GM21619 (cell line): ENCODE results near the gene SELE.

Experiments
- ATAC-seq: cut with Tn5 transposase; IDR thresholded peaks from one replicate; pipeline ENCODE4 v1.9.1; 2021; ENCODE audit not compliant: unreplicated experiment

SELE gene, protein sequence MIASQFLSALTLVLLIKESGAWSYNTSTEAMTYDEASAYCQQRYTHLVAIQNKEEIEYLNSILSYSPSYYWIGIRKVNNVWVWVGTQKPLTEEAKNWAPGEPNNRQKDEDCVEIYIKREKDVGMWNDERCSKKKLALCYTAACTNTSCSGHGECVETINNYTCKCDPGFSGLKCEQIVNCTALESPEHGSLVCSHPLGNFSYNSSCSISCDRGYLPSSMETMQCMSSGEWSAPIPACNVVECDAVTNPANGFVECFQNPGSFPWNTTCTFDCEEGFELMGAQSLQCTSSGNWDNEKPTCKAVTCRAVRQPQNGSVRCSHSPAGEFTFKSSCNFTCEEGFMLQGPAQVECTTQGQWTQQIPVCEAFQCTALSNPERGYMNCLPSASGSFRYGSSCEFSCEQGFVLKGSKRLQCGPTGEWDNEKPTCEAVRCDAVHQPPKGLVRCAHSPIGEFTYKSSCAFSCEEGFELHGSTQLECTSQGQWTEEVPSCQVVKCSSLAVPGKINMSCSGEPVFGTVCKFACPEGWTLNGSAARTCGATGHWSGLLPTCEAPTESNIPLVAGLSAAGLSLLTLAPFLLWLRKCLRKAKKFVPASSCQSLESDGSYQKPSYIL

DNA sequence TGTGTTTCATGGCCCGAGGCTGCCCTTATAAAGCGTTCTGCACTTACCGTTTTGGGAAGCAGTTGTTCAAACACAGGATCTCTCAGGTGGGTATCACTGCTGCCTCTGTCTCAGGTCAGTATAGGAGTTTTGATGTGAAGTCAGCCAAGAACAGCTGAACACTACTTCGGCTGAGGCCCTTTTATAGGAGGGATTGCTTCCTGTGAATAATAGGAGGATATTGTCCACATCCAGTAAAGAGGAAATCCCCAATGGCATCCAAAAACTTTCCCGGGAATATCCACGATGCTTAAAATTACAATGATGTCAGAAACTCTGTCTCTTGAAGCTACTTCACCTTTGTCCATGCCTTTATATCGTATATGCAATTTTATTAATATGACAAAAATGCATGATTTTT, at the start of gene SELE:
Gene SELE (minus strand): TSS at position 156 of the 400 bp plus-strand sequence. CDS start 467 bp downstream, outside the sequence.
- ATAC-seq = no peak

DNA sequence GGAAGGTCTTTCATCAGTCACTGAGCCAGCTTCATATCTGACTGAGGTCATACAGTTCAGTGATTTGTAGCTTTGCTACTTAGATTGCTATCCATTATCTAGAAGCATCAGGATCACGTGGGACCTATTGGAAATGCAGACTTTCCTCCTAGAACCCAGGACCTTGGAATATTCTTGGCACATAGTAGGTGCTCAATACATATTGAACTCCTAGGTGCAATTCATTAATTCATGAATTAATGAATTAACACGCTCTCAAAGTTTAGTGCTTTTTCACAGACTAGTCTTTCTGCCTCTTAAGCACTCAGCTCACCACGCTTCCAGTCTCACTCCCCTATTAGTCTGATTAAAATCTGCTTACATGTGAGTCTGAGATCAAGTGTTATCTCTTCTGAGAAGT, 48.7 kb upstream of the SELE start:
- ATAC-seq = no peak

GRCh38 chr1:169779970-169780369, 46.1 kb upstream of the SELE start:
- ATAC-seq = no peak

- ATAC-seq = no peak
Observed at GRCh38 chr1:169779150-169779549, 45.3 kb upstream of the SELE start.

DNA sequence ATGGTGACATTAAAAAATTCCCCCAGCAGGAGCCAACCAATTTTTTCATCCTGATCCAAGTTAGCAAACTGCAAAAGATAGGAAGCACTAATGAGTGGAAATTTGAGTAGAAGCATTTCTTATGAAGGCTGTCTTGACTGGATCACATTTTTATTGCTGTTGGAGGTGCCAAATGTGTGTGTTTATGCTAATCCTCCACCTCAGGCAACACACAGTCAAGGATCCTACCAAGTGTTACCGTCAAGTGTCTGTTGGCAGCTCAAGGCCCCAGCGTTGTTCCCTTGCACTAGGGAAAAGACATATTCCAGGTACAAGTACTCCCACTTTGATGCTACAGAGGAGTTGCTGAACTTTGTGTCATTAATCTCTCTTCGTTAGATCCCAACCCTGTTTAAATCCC, 42.6 kb upstream of the SELE start:
- ATAC-seq = no peak

DNA sequence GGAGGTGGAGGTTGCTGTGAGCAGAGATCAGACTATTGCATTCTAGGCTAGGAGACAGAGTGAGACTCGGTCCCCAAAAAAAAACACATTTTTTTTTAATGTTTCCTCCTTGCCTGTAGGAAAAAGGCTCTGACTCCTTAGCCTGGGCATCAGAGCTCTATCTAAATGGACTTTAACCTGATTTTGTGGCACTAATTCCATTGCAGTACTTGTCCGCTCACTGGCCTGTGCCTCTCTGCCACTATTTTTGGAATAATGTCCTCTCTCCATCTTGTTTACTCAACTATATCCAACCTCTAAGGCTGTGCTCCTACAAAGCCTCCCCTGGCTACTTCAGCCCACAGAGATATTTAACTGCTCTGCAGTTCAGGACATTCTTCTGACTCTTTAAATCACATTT, 34.3 kb upstream of the SELE start:
- ATAC-seq = no peak

DNA sequence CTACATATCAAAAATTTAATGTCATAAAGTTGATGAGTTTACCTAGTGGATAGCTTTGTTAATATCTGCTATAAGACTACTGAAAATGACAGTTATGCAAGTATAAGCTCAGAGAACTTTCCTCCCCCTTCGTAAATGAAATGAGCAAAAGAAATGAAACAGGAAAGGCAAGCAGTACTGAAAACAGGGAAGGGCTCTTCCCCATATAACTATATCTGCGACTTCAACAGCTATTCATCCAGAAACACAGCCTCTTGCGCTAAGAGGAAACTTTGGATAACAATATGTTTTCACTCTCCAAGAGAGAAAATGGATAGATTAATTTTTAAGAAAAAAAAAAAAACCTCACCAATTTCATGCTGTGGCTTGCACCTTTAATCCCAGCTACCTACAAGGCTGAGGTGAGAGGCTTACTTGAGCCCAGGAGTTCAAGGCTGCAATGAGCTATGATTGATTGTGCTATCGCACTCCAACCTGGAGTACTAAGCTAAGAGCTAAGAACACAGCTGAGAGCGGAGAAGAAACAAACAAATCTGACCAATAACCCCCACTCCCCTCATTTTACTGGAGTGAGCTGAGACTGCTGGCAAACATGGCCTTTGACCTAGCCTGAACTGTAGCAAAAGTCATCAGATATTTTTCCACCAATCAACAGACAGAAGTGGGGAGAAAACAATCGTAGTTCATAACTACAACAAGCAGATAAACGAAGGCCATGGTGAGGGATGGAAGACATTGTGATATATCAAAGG, 31.9 kb upstream of the SELE start:
- ATAC-seq = no peak

GRCh38 chr1:169764919-169765318, 31.0 kb upstream of the SELE start:
- ATAC-seq = no peak

- no peak for ATAC-seq
Observed at GRCh38 chr1:169762699-169763098, 28.8 kb upstream of the SELE start.

DNA sequence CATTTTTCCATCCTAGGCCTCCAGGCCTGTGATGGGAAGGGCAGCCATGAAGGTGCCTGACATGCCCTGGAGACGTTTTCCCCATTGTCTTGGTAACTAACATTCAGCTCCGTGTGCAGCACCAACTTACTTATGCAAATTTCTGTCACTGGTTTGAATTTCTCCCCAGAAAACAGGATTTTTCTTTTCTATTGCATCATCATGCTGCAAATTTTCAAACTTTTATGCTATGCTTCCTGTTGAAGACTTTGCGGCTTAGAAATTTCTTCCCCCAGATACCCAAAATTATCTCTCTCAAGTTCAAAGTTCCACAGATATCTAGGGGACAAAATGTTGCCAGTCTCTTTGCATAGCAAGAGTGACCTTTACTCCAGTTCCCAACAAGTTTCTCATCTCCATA, 25.2 kb upstream of the SELE start:
- ATAC-seq = no peak

- no peak for ATAC-seq
Observed at GRCh38 chr1:169753549-169753948, 19.7 kb upstream of the SELE start.

DNA sequence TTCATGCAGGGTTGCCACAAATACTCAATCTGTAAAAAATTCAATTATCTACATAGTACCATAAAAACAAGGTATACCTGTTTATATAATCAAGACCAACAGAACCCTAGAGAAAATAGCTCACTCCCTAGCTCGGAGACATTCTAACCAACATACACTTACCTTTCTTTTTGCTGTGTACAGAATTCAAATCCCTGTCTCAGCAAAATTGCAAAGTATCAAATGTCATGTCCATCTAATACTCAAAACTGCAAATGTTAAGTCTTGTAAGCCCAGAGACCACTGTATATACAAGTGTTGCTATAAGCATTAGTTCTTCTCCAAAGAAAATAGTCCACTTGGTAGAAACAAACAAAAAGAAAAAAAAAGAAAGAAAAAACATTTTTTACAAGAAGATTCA, 16.2 kb upstream of the SELE start:
- ATAC-seq = no peak

GRCh38 chr1:169746550-169746949, 12.7 kb upstream of the SELE start:
- ATAC-seq = no peak

DNA sequence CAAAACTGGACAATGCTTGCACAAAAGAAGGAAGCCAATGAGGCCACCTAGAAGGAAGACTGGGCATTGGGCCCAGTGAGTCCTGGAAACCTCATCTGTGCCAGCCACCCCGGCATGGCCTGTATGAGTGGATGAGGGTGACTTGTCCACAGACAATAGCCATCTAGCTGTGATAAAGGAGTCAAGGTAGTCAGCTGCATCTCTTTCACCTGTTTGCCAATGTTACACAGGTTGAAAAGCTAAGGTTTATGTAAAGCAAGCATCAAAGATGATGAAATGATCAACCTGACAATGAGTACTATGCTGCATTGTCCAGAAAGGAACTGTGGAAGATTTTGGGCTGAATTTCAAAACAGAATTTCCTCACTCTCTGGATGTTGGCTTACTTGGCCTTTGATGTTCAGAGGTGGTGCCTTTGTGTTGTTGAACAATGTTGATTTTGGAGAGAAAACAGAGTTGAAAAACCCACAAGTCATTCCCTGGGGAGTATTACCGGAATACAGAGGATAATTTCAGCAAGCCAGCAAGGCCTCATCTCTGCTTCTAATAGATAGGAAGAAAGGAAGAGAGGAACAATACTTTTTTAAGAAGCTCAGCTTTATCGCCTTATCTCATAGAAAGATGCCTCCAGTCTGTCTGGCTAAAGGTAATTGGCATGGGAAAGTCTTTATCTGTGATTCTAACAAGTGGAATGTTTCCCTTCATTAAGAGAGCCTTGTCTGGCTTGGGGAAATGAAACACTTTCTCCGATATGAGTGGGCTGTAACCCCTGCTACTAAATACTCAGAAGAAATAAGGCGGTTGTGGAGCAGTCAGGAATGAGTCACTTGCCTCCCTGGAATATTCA, 11.4 kb upstream of the SELE start:
- no peak for ATAC-seq

GRCh38 chr1:169741666-169742394, 8.0 kb upstream of the SELE start:
- no peak for ATAC-seq

DNA sequence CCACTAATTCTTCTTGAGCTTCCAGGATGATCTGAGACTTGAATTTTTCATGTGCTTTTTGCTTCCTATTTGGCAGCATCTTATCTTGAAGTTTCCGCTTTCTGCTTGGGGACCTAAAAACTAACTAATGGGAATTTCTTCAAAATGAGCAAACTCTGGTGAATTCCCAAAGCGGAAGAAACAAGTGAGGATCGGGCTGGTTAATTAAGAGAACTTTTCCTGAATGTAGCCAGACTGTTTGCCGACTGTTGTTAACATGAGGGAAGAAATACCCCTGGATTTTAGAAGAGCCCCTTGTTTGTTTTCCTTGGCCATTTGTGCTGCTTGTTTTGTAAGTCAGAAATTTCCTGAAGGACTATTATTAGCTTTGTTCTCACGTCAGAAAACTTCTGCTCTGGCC, 6.1 kb upstream of the SELE start:
- no peak for ATAC-seq

- ATAC-seq = no peak
Observed at GRCh38 chr1:169731446-169731845, 2.4 kb downstream of the SELE start.

DNA sequence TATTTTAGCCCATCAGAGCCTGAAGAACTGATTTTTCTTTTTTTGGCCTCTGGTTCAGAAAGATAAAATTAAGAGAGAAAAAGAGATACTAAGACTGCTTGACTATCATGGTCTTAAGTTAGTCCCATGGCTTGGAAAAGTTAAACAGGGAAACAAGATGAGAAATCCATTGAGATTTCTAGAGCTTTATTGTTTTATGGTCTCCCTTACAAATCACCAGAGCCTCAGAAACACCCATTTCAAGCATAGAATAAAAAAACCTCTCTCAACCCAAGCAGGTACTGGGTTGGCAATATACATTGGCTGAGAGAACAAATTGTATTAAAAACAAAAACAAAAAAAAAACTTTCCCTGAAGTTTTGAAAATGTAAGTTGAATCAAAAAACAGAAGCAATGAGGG, 3.9 kb downstream of the SELE start:
- ATAC-seq = no peak

DNA sequence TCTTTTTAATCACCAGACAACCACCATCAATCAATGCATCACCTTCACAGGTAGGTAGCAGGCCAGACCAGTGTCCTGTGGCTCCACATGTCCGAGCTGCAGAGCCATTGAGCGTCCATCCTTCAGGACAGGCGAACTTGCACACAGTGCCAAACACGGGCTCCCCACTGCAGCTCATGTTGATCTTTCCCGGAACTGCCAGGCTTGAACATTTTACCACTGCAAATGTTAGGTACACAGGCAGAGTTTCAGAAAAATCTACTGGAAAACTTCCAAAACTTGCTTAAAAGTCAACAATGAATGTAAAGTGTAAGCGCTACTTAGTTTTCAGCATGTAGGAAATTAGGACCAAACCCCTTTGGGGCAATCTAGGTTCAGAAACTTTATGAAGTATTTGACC, 6.6 kb downstream of the SELE start:
- no peak for ATAC-seq

DNA sequence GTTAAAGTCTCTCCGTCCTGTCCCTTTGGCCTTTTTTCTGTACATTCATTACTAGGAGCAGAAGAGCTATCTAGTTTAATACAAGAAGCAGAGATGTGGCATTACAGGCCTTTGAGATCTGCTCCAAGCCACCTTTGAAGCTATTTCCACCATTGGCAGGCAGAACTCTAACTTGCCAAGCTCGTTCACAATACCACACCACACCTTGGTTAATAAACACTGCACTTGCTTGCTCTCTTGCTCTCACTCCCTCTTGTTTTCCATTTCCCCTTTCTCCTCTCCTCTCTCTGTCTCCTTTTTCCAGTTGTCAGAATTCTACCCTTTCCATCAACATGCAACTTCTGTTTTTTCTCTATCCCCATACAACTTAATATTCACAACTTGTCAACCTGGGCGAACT, 7.0 kb downstream of the SELE start:
- no peak for ATAC-seq
